22Rv1 (cell line): ENCODE data around the gene TMEM170A.

Experiments
- ZFX ChIP-seq: fragments of 450-650 bp; IDR thresholded peaks from 2 replicates; pipeline ENCODE4 v1.6.1; 2017; ENCODE audit warnings: antibody characterized with exemption, borderline replicate concordance
- TF ChIP-seq, protein P1 (sequence below): fragments of 450-650 bp; IDR thresholded peaks from 2 replicates; pipeline ENCODE4 v1.5.1; 2017; ENCODE audit warnings: mild to moderate bottlenecking

DNA sequence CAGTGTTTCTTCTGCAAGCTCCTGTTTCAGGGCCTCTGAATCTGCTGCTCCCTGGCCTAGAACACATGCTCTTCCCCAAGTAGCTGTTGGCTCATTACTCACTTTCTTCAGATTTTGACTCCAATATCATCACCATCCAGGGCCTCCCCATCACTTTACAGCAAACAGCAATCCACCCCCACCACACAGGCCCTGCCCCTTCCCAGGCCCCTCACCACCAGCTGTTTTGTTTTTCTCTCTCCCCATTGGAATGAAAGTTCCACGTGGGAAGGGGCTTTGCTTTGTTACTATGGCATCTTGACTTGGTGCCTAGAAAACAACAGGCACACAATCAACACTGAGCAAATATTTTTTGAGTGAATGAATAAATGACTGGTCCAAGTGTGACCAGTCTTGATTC, 4.0 kb downstream of the TMEM170A start:
- TF ChIP-seq, protein P1, sequence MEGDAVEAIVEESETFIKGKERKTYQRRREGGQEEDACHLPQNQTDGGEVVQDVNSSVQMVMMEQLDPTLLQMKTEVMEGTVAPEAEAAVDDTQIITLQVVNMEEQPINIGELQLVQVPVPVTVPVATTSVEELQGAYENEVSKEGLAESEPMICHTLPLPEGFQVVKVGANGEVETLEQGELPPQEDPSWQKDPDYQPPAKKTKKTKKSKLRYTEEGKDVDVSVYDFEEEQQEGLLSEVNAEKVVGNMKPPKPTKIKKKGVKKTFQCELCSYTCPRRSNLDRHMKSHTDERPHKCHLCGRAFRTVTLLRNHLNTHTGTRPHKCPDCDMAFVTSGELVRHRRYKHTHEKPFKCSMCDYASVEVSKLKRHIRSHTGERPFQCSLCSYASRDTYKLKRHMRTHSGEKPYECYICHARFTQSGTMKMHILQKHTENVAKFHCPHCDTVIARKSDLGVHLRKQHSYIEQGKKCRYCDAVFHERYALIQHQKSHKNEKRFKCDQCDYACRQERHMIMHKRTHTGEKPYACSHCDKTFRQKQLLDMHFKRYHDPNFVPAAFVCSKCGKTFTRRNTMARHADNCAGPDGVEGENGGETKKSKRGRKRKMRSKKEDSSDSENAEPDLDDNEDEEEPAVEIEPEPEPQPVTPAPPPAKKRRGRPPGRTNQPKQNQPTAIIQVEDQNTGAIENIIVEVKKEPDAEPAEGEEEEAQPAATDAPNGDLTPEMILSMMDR: no peak
- no peak for TF ChIP-seq ZFX
